GM12872 (cell line): ENCODE measurements around the gene CD79B.

Experiments used
- CTCF ChIP-seq: IDR thresholded peaks from 3 replicates; pipeline ENCODE4 v1.5.1; 2011; ENCODE audit warnings: low read depth, mild to moderate bottlenecking, low read length, moderate library complexity; ENCODE audit not compliant: insufficient read depth

Gene CD79B

GRCh38 chr17:63880706-63881105, 51.4 kb downstream of the CD79B start:
- TF ChIP-seq CTCF: no peak
